GM23248 (cell line): ENCODE data around the gene CHERP. TPM values are rescaled to one million over a fixed set of nuclear protein-coding genes. Genes with fewer than 3 reads are reported as not detected.

Experiments
- DNase-seq: peaks from one replicate; pipeline ENCODE4 v3.0.0-alpha.2; 2015
- H2AFZ ChIP-seq: fragments of 200-600 bp; sonication (generic); 2 replicates; pipeline ENCODE4 v1.6.1; 2016; ENCODE audit warnings: antibody characterized with exemption
- H3F3A ChIP-seq: fragments of 200-600 bp; sonication (generic); 2 replicates; pipeline ENCODE4 v1.6.1; 2016; ENCODE audit warnings: mild to moderate bottlenecking, antibody characterized with exemption, mixed run types; ENCODE audit not compliant: insufficient read depth
- H3K27ac ChIP-seq: fragments of 200-600 bp; sonication (generic); 2 replicates; pipeline ENCODE4 v1.5.1; 2016; ENCODE audit warnings: mild to moderate bottlenecking
- H3K27me3 ChIP-seq: fragments of 200-600 bp; sonication (generic); replicated peaks from 2 replicates; pipeline ENCODE4 v1.6.1; 2016; ENCODE audit warnings: mild to moderate bottlenecking; ENCODE audit not compliant: insufficient read depth
- H3K36me3 ChIP-seq: fragments of 200-600 bp; sonication (generic); 2 replicates; pipeline ENCODE4 v1.6.1; 2016; ENCODE audit warnings: low read depth, mild to moderate bottlenecking
- H3K4me1 ChIP-seq: fragments of 200-600 bp; sonication (generic); 2 replicates; pipeline ENCODE4 v1.6.1; 2016; ENCODE audit warnings: mild to moderate bottlenecking; ENCODE audit not compliant: insufficient read depth
- H3K4me2 ChIP-seq: fragments of 200-600 bp; sonication (generic); one replicate; pipeline ENCODE4 v1.6.1; 2016; ENCODE audit warnings: mild to moderate bottlenecking; ENCODE audit not compliant: unreplicated experiment
- H3K4me3 ChIP-seq: fragments of 200-600 bp; sonication (generic); 2 replicates; pipeline ENCODE4 v1.5.1; 2016; ENCODE audit warnings: mild to moderate bottlenecking
- H3K79me2 ChIP-seq: fragments of 200-600 bp; sonication (generic); 2 replicates; pipeline ENCODE4 v1.6.1; 2016; ENCODE audit warnings: mild to moderate bottlenecking; ENCODE audit not compliant: insufficient read depth
- H3K9ac ChIP-seq: fragments of 200-600 bp; sonication (generic); 2 replicates; pipeline ENCODE4 v1.6.1; 2016; ENCODE audit warnings: mild to moderate bottlenecking
- H3K9me2 ChIP-seq: fragments of 200-600 bp; sonication (generic); 2 replicates; pipeline ENCODE4 v1.6.1; 2016; ENCODE audit warnings: mixed run types, mild to moderate bottlenecking, moderate library complexity; ENCODE audit not compliant: insufficient read depth
- H3K9me3 ChIP-seq: fragments of 200-600 bp; sonication (generic); one replicate; pipeline ENCODE4 v1.6.1; 2017; ENCODE audit warnings: low read depth
- H4K20me1 ChIP-seq: fragments of 200-600 bp; sonication (generic); 2 replicates; pipeline ENCODE4 v1.6.0; 2016; ENCODE audit not compliant: insufficient read depth
- EZH2 ChIP-seq: fragments of 200-600 bp; sonication (generic); IDR thresholded peaks from 2 replicates; pipeline ENCODE4 v1.6.1; 2018; ENCODE audit warnings: antibody characterized with exemption, mild to moderate bottlenecking; ENCODE audit not compliant: insufficient read depth, poor library complexity, severe bottlenecking
- EZH2phosphoT487 ChIP-seq: fragments of 200-600 bp; sonication (generic); IDR thresholded peaks from 2 replicates; pipeline ENCODE4 v1.6.1; 2018; ENCODE audit warnings: antibody characterized with exemption, moderate library complexity, mild to moderate bottlenecking, low read depth; ENCODE audit not compliant: insufficient read depth
- WGBS, 2 experiments: methylation state at CpG; one replicate each; pipeline ENCODE4 v1.1.6; 2015 to 2017; ENCODE audit warnings: low lambda C conversion rate in 2 of 2, low coverage in 1 of 2; ENCODE audit errors: missing lambda C conversion rate in 2 of 2; 5-methylcytosine and 5-hydroxymethylcytosine counted together
- in situ Hi-C: fragments of 300-500 bp; cut with MboI; formaldehyde crosslinking; loops from 2 replicates; pipeline ENCODE4 v1.15.0; 2020
- polyA plus RNA-seq: library from polyadenylated mRNA; unstranded; fragments of >200 nt; fragmentation: Nextera tagmentation; extraction: Ambion mirVana; gene quantifications from 2 replicates; pipeline ENCODE4 v1.2.1, GENCODE V29; 2016
- total RNA-seq: library from RNA; depleted of rRNA; stranded (reverse); fragments of >200 nt; shearing (Covaris generic); gene quantifications from 2 replicates; pipeline ENCODE4 v1.2.3, GENCODE V29; 2014

CHERP gene
- total and polyA plus RNA-seq, 2 experiments from 2014 or later: 1.4 to 16.8 TPM

DNA sequence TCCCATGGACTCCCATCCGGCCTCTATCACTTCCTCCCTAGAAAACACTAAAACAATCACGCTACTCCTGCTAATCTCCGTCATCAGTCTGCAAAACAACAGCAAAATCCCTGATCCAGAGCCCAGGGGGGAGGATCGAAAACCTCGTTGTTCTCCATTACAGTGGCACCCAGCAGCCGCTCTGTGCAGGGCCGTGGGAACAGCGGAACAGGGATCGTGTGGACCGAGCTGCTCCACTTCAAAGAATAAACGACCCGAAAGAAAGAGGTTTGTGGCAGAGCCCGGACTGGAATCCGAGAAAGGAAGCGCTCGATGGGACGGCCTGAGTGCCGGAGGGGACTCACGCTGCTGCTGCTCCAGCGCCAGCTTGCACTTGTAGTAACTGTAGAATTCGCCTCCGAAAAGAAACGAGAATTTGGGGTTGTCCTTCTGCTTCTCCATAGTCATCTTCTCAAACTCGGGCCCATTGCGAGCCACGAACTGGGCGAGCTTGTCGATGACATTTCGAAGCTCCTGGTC is 652 bp downstream of the CHERP start:
- 1 to 2% methylated on average over 27 to 29 of the region's 29 CpGs for WGBS, 2 experiments
- peak overlapping the region; percentile 71 for H3K27ac ChIP-seq
- H2AFZ ChIP-seq: peak overlapping the region; percentile 89
- in situ Hi-C loops: no loop called here
- TF ChIP-seq EZH2phosphoT487 (no peak), EZH2 (no peak)
- peaks cover 91% of the 10 kb centered on the region for H3K79me2 ChIP-seq
- no peaks in the 10 kb centered on the region for H3K27me3 ChIP-seq
- peaks cover 7% of the 10 kb centered on the region for H3F3A ChIP-seq
- peaks cover 16% of the 10 kb centered on the region for H3K4me1 ChIP-seq
- peak overlapping the region; percentile 99 for H3K4me2 ChIP-seq
- no peaks in the 10 kb centered on the region for H3K9me3 ChIP-seq
- peak overlapping the region; percentile 97 for H3K4me3 ChIP-seq
- peak overlapping the region; percentile 95 for H3K9ac ChIP-seq
- H4K20me1 ChIP-seq: 0 out of 2 replicates have a peak, but pooled peaks cover 4% of the 10 kb centered on the region
- no peaks in the 10 kb centered on the region; the same call in 1 of the 2 replicates for H3K36me3 ChIP-seq
- no peaks in the 10 kb centered on the region for H3K9me2 ChIP-seq
- DNase-seq: peak; percentile 58

DNA sequence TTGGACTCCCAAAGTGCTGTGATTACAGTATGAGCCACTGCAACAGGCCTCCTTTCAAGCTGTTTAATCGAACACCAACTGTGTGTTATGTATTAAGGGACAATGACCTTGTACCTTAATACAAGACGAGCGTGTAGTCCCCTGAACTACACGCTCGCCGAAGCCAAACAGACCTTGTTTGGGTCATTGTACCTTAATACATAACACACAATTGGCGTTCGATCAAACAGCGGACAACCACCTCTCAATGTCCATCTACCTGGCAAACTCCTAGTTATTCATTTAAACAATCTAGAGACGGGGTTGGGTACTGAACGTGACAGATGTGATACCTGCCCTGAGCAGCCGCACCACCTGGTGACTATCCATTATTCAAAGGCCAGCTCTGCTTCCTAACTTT is 1.3 kb downstream of the CHERP start:
- Histone ChIP-seq H3K36me3 (no peaks in the 10 kb centered on the region; the same call in 1 of the 2 replicates), H4K20me1 (0 out of 2 replicates have a peak, but pooled peaks cover 4% of the 10 kb centered on the region)
- WGBS, 2 experiments: 81 to 82% methylated on average over 12 of the region's 12 CpGs

DNA sequence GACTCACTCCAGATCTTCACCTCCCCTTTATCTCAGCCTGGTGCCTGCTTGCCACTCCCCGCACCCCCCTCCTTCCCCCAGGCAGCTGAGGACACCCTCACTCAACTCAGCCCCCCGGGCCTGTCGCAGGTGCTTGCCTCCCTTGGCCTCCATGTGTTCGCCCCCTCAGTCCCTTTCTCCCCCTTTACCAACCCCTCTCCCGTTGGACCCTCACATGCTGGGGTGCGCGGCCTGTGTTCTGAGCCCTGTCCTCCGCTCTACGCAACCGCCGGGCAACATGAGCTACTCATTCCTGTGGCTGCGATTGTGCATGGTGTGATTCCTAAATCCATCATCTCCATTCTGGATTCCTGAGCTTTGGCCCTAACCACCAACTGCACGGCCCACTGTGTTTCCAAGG is 5.1 kb downstream of the CHERP start:
- Histone ChIP-seq H3K9me3 (no peaks in the 10 kb centered on the region), H3K4me3 (no peak overlapping the region), H3K27ac (no peak overlapping the region), H3K9ac (no peak overlapping the region), H3K9me2 (no peaks in the 10 kb centered on the region), H2AFZ (no peak overlapping the region), H3K4me2 (no peak overlapping the region), H3K27me3 (no peaks in the 10 kb centered on the region), H3K36me3 (peaks cover 12% of the 10 kb centered on the region; the same call in 1 of the 2 replicates), H4K20me1 (0 out of 2 replicates have a peak, but pooled peaks cover 4% of the 10 kb centered on the region), H3K4me1 (peaks cover 8% of the 10 kb centered on the region), H3F3A (peaks cover 7% of the 10 kb centered on the region), H3K79me2 (peaks cover 78% of the 10 kb centered on the region)
- TF ChIP-seq EZH2phosphoT487 (no peak), EZH2 (no peak)
- WGBS, 2 experiments: 87% methylated on average over 10 to 13 of the region's 13 CpGs
- no peak for DNase-seq
- in situ Hi-C loops: no loop called here

More for the DNA sequence above, 1.3 kb downstream of the CHERP start:
- TF ChIP-seq EZH2phosphoT487 (no peak), EZH2 (no peak)
- Histone ChIP-seq H3K9me2 (no peaks in the 10 kb centered on the region), H3K27ac (peak overlapping the region; percentile 71), H3K27me3 (no peaks in the 10 kb centered on the region), H3F3A (peaks cover 7% of the 10 kb centered on the region), H3K4me1 (peaks cover 16% of the 10 kb centered on the region), H3K79me2 (peaks cover 97% of the 10 kb centered on the region), H3K9ac (peak overlapping the region; percentile 95), H3K9me3 (no peaks in the 10 kb centered on the region), H3K4me3 (peak overlapping the region; percentile 97), H2AFZ (no peak overlapping the region), H3K4me2 (peak overlapping the region; percentile 99)
- in situ Hi-C loops: no loop called here
- no peak for DNase-seq

DNA sequence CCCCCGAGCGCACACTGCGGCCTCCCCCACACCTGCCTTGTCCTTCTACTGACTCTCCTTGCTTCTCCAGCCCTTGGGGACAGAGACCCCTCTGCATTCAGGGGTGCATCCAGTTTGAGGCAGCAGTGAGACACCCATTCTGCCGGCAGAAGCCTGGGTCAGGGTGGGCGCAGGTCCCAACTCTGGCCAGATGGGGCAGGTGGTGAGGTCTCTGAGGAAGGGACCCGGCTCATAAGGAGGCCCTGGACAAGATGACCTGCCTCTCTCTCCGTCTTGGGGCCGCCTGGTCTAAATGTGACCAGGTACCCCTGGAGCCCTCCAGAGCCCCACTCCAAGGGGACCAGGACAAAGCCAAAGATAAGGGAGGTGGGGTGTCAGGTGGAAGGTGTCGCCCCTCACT is 6.1 kb downstream of the CHERP start:
- Histone ChIP-seq H3K9me3 (no peaks in the 10 kb centered on the region), H3F3A (peaks cover 2% of the 10 kb centered on the region; the same call in 1 of the 2 replicates), H3K4me2 (no peak overlapping the region), H3K9ac (no peak overlapping the region), H3K79me2 (peaks cover 68% of the 10 kb centered on the region), H4K20me1 (0 out of 2 replicates have a peak, but pooled peaks cover 3% of the 10 kb centered on the region), H3K4me1 (peaks cover 6% of the 10 kb centered on the region), H3K4me3 (no peak overlapping the region), H2AFZ (no peak overlapping the region), H3K9me2 (no peaks in the 10 kb centered on the region), H3K27me3 (no peaks in the 10 kb centered on the region), H3K27ac (no peak overlapping the region), H3K36me3 (peaks cover 12% of the 10 kb centered on the region; the same call in 1 of the 2 replicates)
- 98 to 100% methylated on average over 9 of the region's 9 CpGs for WGBS, 2 experiments
- in situ Hi-C loops: no loop called here
- no peak for DNase-seq
- TF ChIP-seq EZH2phosphoT487: no peak
- TF ChIP-seq EZH2: no peak
